Esophagus (tissue), 2 donors: Measurements from ENCODE around the gene BIRC7. TPM values are rescaled to one million over a fixed set of nuclear protein-coding genes. Genes with fewer than 3 reads are reported as not detected.

Experiments
- H3K27ac ChIP-seq, 2 donors: one replicate each; pipeline ENCODE4 v1.5.1; 2013; ENCODE audit warnings: low read depth in 2 of 2, mild to moderate bottlenecking in 2 of 2, inconsistent platforms in 1 of 2, low read length in 1 of 2, moderate library complexity in 1 of 2
- H3K27me3 ChIP-seq, 2 donors: one replicate each; pipeline ENCODE4 v1.6.1; 2013; ENCODE audit warnings: low read length in 2 of 2, control low read depth in 1 of 2, mild to moderate bottlenecking in 1 of 2; ENCODE audit not compliant: insufficient read depth in 2 of 2, control insufficient read depth in 1 of 2
- H3K36me3 ChIP-seq, 2 donors: one replicate each; pipeline ENCODE4 v1.6.1; 2013; ENCODE audit warnings: low read length in 1 of 2; ENCODE audit not compliant: control insufficient read depth in 2 of 2, insufficient read depth in 2 of 2
- H3K4me1 ChIP-seq, 2 donors: one replicate each; pipeline ENCODE4 v1.6.1; 2013; ENCODE audit warnings: low read length in 1 of 2; ENCODE audit not compliant: control insufficient read depth in 2 of 2, insufficient read depth in 2 of 2
- H3K4me3 ChIP-seq, 2 donors: one replicate each; pipeline ENCODE4 v1.5.1; 2013; ENCODE audit warnings: low read length in 2 of 2, mild to moderate bottlenecking in 2 of 2, low read depth in 1 of 2, moderate library complexity in 1 of 2
- H3K9me3 ChIP-seq, 2 donors: one replicate each; pipeline ENCODE4 v1.6.1; 2013; ENCODE audit warnings: mild to moderate bottlenecking in 2 of 2, low read depth in 1 of 2, low read length in 1 of 2, moderate library complexity in 1 of 2; ENCODE audit not compliant: control insufficient read depth in 2 of 2, insufficient read depth in 1 of 2
- WGBS, 2 donors: extraction: QIAGEN DNeasy Blood & Tissue Kit; methylation state at CpG; one replicate each; pipeline ENCODE4 v1.1.7; 2013; 5-methylcytosine and 5-hydroxymethylcytosine counted together
- polyA plus RNA-seq, 2 donors: library from polyadenylated mRNA; stranded (reverse); fragments of 200-250 nt; gene quantifications; one replicate each; pipeline ENCODE4 v1.2.3, GENCODE V29; 2013
- donor health status: healthy with polysubstance abuse.
- donor health status: Bipolar disorder and iron deficiency.

Gene BIRC7
- polyA plus RNA-seq, 2 donors: 0.04 TPM; not detected in 1

DNA sequence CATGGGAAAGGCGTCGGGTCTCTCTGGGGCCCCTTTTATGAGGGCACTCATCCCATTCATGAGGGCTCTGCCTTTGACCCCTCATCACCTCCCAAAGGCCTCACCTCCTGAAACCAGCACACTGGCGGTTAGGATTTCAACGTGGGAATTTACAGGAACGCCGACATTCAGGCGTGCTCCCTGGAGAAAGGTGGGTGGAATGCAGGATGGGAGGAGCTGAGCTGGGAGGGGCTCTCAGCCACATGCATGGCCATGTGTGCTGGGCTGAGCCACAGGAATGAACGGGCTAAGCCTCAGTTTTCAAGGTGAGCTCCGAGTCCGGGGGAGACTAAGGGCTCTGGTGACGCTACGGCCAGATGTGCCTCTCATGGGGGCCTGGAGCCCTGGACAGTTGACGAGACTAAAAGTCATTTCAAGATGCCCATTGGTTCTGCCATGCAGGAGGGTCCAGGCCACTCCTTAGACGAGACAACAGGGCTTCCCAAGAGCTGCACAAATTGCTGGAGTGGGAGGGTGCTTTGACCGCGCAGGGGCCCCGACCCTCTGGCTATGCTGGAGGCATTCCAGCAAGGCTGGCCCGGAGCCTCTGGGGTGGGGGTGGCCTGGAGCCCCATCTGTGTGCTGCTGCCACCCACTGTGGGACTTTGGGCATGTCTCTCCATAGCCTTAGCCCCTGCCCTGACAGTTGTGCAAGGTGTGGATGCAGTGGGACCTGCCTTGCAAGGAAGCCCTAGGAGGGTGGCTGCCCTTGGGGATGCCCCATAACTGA lies 33.1 kb downstream of the BIRC7 start:
- no peaks in the 10 kb centered on the region for H3K36me3 ChIP-seq
- H3K27ac ChIP-seq: no peak overlapping the region
- H3K9me3 ChIP-seq: no peaks in the 10 kb centered on the region
- 29 to 32% methylated on average over 18 of the region's 18 CpGs for WGBS, 2 donors
- H3K4me3 ChIP-seq: no peak overlapping the region
- no peaks in the 10 kb centered on the region for H3K27me3 ChIP-seq
- H3K4me1 ChIP-seq: peaks cover 6 to 10% of the 10 kb centered on the region in 2 donors

DNA sequence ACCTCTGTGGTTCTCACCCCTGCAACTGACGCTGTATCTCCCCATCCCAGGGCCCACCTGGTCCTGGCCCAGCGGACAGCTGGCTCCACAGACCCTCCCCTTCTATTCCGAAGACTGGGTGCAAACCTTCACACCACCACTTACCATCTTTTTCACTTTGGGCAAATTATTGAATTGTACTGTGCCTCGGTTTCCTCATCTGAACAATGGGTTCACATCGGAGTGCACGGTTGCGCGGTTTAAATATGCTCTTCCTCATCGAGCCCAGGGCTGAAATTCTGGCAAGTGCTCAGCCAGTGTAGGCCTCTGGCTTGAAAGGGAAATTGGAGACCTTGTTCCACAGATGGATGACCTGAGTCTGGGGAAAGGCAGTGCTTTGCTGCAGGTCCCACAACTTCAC lies 34.0 kb downstream of the BIRC7 start:
- H3K4me1 ChIP-seq: peaks cover 6 to 11% of the 10 kb centered on the region in 2 donors
- H3K9me3 ChIP-seq: no peaks in the 10 kb centered on the region
- no peaks in the 10 kb centered on the region for H3K27me3 ChIP-seq
- no peak overlapping the region for H3K4me3 ChIP-seq
- H3K27ac ChIP-seq: no peak overlapping the region
- H3K36me3 ChIP-seq: no peaks in the 10 kb centered on the region
- WGBS, 2 donors: 88 to 91% methylated on average over 9 of the region's 9 CpGs

- Histone ChIP-seq H3K27ac (no peak overlapping the region), H3K4me1 (peaks cover 6 to 11% of the 10 kb centered on the region in 2 donors), H3K4me3 (no peak overlapping the region), H3K36me3 (no peaks in the 10 kb centered on the region), H3K9me3 (no peaks in the 10 kb centered on the region), H3K27me3 (no peaks in the 10 kb centered on the region)
- WGBS, 2 donors: 84 to 88% methylated on average over 9 of the region's 9 CpGs
Observed at GRCh38 chr20:63270606-63271325, 35.1 kb downstream of the BIRC7 start.

- Histone ChIP-seq H3K9me3 (no peaks in the 10 kb centered on the region), H3K36me3 (peaks cover 3 to 13% of the 10 kb centered on the region in 2 donors), H3K4me3 (peak within 1 kb of the TSS; percentile 98 to 99), H3K27ac (peak within 1 kb of the TSS; percentile 24 to 59), H3K27me3 (no peaks in the 10 kb centered on the region), H3K4me1 (peaks cover 6 to 11% of the 10 kb centered on the region in 2 donors)
- 1% methylated on average over 57 to 97 of the region's 97 CpGs for WGBS, 2 donors
Observed at GRCh38 chr20:63272105-63273058, 36.7 kb downstream of the BIRC7 start, which contains the start of gene ARFGAP1. Gene ARFGAP1, plus strand, starts transcription at chr20:63272813. Its CDS starts 2,768 bp downstream, at chr20:63275581.

GRCh38 chr20:63273059-63273579 lies 37.4 kb downstream of the BIRC7 start:
- Histone ChIP-seq H3K4me1 (peaks cover 6 to 11% of the 10 kb centered on the region in 2 donors), H3K4me3 (peak overlapping the region; percentile 98 to 99), H3K27ac (peak overlapping the region; percentile 24 to 59), H3K36me3 (peaks cover 7 to 19% of the 10 kb centered on the region in 2 donors), H3K27me3 (no peaks in the 10 kb centered on the region), H3K9me3 (no peaks in the 10 kb centered on the region)
- WGBS, 2 donors: 1% methylated on average over 28 to 37 of the region's 37 CpGs

DNA sequence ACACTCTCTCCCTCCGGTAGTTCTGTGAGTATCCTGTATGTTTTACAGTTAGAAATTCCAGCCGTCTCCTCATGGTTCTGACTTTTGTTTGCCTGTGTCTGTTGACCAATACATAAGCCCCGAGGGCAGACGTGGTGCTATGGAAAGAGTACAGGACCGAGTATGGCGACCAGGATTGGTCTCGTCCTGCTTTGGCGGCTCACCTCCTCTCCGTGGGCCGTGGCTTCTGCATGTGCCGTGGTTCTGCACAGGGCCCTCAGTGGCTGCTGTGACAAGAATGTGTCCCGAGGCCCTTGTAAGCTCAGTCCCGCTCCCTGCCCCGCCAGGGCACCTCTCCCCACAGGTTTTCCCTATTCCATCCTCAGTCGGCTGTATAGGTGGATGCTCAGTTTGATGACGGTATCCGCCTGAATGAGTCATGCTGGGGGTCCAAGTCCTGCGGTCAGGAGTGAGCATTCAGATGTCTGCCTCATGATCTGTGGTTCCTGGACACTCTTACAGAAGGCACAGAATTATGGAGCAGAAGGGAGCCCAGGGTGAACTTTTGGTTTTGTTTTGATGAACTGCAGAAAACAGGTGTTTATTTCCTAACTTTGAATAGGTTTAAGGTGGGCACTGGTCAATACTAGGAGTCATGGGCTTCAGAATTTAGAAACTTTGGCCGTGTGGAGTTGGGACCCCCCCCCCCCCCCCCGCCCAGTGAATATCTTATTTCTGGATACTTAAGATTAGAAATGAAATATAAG lies 38.1 kb downstream of the BIRC7 start:
- H3K4me1 ChIP-seq: peaks cover 6 to 9% of the 10 kb centered on the region in 2 donors
- WGBS, 2 donors: 23 to 24% methylated on average over 20 of the region's 20 CpGs
- H3K27ac ChIP-seq: no peak overlapping the region
- peaks cover 7 to 24% of the 10 kb centered on the region in 2 donors for H3K36me3 ChIP-seq
- H3K9me3 ChIP-seq: no peaks in the 10 kb centered on the region
- H3K4me3 ChIP-seq: peak overlapping the region; percentile 19 to 99
- H3K27me3 ChIP-seq: no peaks in the 10 kb centered on the region

- Histone ChIP-seq H3K36me3 (peaks cover 7 to 28% of the 10 kb centered on the region in 2 donors), H3K4me1 (peaks cover 3 to 5% of the 10 kb centered on the region in 2 donors), H3K4me3 (no peak overlapping the region), H3K27ac (no peak overlapping the region), H3K27me3 (no peaks in the 10 kb centered on the region), H3K9me3 (no peaks in the 10 kb centered on the region)
- whole genome bisulfite sequencing, 2 donors: 73 to 74% methylated on average over 17 of the region's 17 CpGs
Observed at GRCh38 chr20:63274381-63275228, 38.9 kb downstream of the BIRC7 start.

- WGBS, 2 donors: 95% methylated on average over 17 to 18 of the region's 18 CpGs
- H3K4me1 ChIP-seq: peaks cover 3 to 5% of the 10 kb centered on the region in 2 donors
Observed at GRCh38 chr20:63275825-63276224, 40.1 kb downstream of the BIRC7 start.

More at GRCh38 chr20:63275825-63276224, 40.1 kb downstream of the BIRC7 start:
- Histone ChIP-seq H3K27me3 (no peaks in the 10 kb centered on the region), H3K4me3 (no peak overlapping the region), H3K27ac (no peak overlapping the region), H3K9me3 (no peaks in the 10 kb centered on the region), H3K36me3 (peaks cover 7 to 32% of the 10 kb centered on the region in 2 donors)
